Endothelial cell (in vitro differentiated cells): ENCODE data around the gene ZSWIM5. TPM values are rescaled to one million over a fixed set of nuclear protein-coding genes. Genes with fewer than 3 reads are reported as not detected.
"Not testable (repeated sequence)": the region's sequence is repeated elsewhere in the genome, so short reads cannot be mapped to it uniquely, and the experiment has no call there.

Experiments used
- DNase-seq: peaks from one replicate; pipeline ENCODE4 v3.0.0; 2021; ENCODE audit warnings: low spot score
- H3K27ac Mint-ChIP-seq: one replicate; pipeline ENCODE4 v1.8.0; 2021; ENCODE audit warnings: mixed read lengths, inconsistent platforms; ENCODE audit not compliant: unreplicated experiment
- H3K27me3 Mint-ChIP-seq: one replicate; pipeline ENCODE4 v1.8.0; 2021; ENCODE audit warnings: mild to moderate bottlenecking, moderate library complexity, mixed read lengths, inconsistent platforms; ENCODE audit not compliant: unreplicated experiment
- H3K36me3 Mint-ChIP-seq: one replicate; pipeline ENCODE4 v1.8.0; 2021; ENCODE audit warnings: mild to moderate bottlenecking, low read depth, mixed read lengths, inconsistent platforms; ENCODE audit not compliant: unreplicated experiment
- H3K4me1 Mint-ChIP-seq: one replicate; pipeline ENCODE4 v1.8.0; 2021; ENCODE audit warnings: mild to moderate bottlenecking, mixed read lengths, inconsistent platforms; ENCODE audit not compliant: unreplicated experiment
- H3K4me3 Mint-ChIP-seq: one replicate; pipeline ENCODE4 v1.8.0; 2021; ENCODE audit warnings: mild to moderate bottlenecking, mixed read lengths, inconsistent platforms; ENCODE audit not compliant: unreplicated experiment
- H3K9me3 Mint-ChIP-seq: one replicate; pipeline ENCODE4 v1.8.0; 2021; ENCODE audit warnings: mixed read lengths, inconsistent platforms; ENCODE audit not compliant: unreplicated experiment
- CTCF ChIP-seq: fragments of 200-600 bp; sonication (generic); IDR thresholded peaks from one replicate; pipeline ENCODE4 v1.5.0; 2021; ENCODE audit warnings: antibody characterized with exemption; ENCODE audit not compliant: unreplicated experiment
- long read RNA-seq: library from polyadenylated mRNA; unstranded; transcript quantifications from one replicate; pipeline ENCODE4 v2.0.0, GENCODE V29; 2020; ENCODE audit not compliant: unreplicated experiment
- total RNA-seq: library from RNA; stranded (reverse); fragmentation: NEBNext Ultra II Directional; extraction: Animal tissue kit (Norgen Biotek cat#: 25700); gene quantifications from one replicate; pipeline ENCODE4 v1.2.1, GENCODE V29; 2021; ENCODE audit not compliant: unreplicated experiment

The ZSWIM5 gene
- 6.6 TPM for total RNA-seq
- long read RNA-seq, partial matches to known transcripts, result 0 of 1 reads
- long read RNA-seq, other reads (novel, unspliced or antisense), result 1 of 1 reads

GRCh38 chr1:45205910-45206721 is at the start of gene ZSWIM5:
ZSWIM5 (minus strand) TSS chr1:45206605; CDS start chr1:45206350, 255 bp downstream.
- peaks cover 4% of the 10 kb centered on the region for H3K36me3 Mint-ChIP-seq
- peak within 1 kb of the TSS; percentile 67 for H3K27ac Mint-ChIP-seq
- H3K27me3 Mint-ChIP-seq, result peaks cover 4% of the 10 kb centered on the region

GRCh38 chr1:45254490-45254889 is 48.1 kb upstream of the ZSWIM5 start:
- Mint-ChIP-seq H3K36me3 (peaks cover 19% of the 10 kb centered on the region), H3K27me3 (peaks cover 2% of the 10 kb centered on the region), H3K4me3 (no peak overlapping the region), H3K4me1 (no peaks in the 10 kb centered on the region), H3K27ac (no peak overlapping the region), H3K9me3 (peaks cover 28% of the 10 kb centered on the region)
- TF ChIP-seq CTCF, result no peak
- DNase-seq, result no peak

More at GRCh38 chr1:45205910-45206721, at the start of gene ZSWIM5:
- peaks cover 7% of the 10 kb centered on the region for H3K4me1 Mint-ChIP-seq
- H3K4me3 Mint-ChIP-seq, result peak within 1 kb of the TSS; percentile 98
- H3K9me3 Mint-ChIP-seq, result no peaks in the 10 kb centered on the region
- TF ChIP-seq CTCF, result no peak
- DNase-seq, result peak; percentile 71

- H3K27me3 Mint-ChIP-seq, result no peaks in the 10 kb centered on the region
- no peaks in the 10 kb centered on the region for H3K4me1 Mint-ChIP-seq
- DNase-seq, result no peak
- TF ChIP-seq CTCF, result no peak
- H3K9me3 Mint-ChIP-seq, result no peaks in the 10 kb centered on the region
- no peak overlapping the region for H3K4me3 Mint-ChIP-seq
- H3K36me3 Mint-ChIP-seq, result no peaks in the 10 kb centered on the region
- no peak overlapping the region for H3K27ac Mint-ChIP-seq
Observed at GRCh38 chr1:45250544-45250943, 44.1 kb upstream of the ZSWIM5 start.

- not testable (repeated sequence) for H3K4me3 Mint-ChIP-seq, H3K36me3 Mint-ChIP-seq, DNase-seq, H3K9me3 Mint-ChIP-seq, H3K27ac Mint-ChIP-seq, H3K4me1 Mint-ChIP-seq, H3K27me3 Mint-ChIP-seq
Observed at GRCh38 chr1:45248004-45248403, 41.6 kb upstream of the ZSWIM5 start.

- TF ChIP-seq CTCF, result no peak
- H3K9me3 Mint-ChIP-seq, result peaks cover 4% of the 10 kb centered on the region
- no peaks in the 10 kb centered on the region for H3K4me1 Mint-ChIP-seq
- no peaks in the 10 kb centered on the region for H3K27me3 Mint-ChIP-seq
- no peak for DNase-seq
- no peak overlapping the region for H3K4me3 Mint-ChIP-seq
- peaks cover 4% of the 10 kb centered on the region for H3K36me3 Mint-ChIP-seq
- no peak overlapping the region for H3K27ac Mint-ChIP-seq
Observed at GRCh38 chr1:45246760-45247159, 40.4 kb upstream of the ZSWIM5 start.

GRCh38 chr1:45246359-45246758 is 40.0 kb upstream of the ZSWIM5 start:
- not testable (repeated sequence) for H3K4me1 Mint-ChIP-seq, H3K27ac Mint-ChIP-seq, H3K36me3 Mint-ChIP-seq, H3K9me3 Mint-ChIP-seq, H3K4me3 Mint-ChIP-seq, H3K27me3 Mint-ChIP-seq, DNase-seq
